ENCODE results near the gene MACROD2. TPM values are rescaled to one million over a fixed set of nuclear protein-coding genes. Genes with fewer than 3 reads are reported as not detected.

The MACROD2 gene
- total and polyA plus RNA-seq, 4 donors = 0.66 to 10.5 (median 3.3) TPM

- Histone ChIP-seq H3K27ac (ENCODE audit: low read depth in 1 of 2, low read length in 2 of 2) (no peak overlapping the region), H3K4me3 (ENCODE audit: low read depth in 1 of 3, low read length in 3 of 3) (no peak overlapping the region), H3K27me3 (ENCODE audit: control insufficient read depth in 4 of 4, insufficient read depth in 4 of 4, low read length in 3 of 4) (no peaks in the 10 kb centered on the region), H3K4me1 (ENCODE audit: control insufficient read depth in 4 of 4, insufficient read depth in 4 of 4, low read length in 3 of 4) (no peaks in the 10 kb centered on the region), H3K9me3 (ENCODE audit: control insufficient read depth in 4 of 4, low read length in 3 of 4) (no peaks in the 10 kb centered on the region), H3K36me3 (ENCODE audit: control insufficient read depth in 4 of 4, insufficient read depth in 3 of 4, low read depth in 1 of 4, low read length in 3 of 4) (no peaks in the 10 kb centered on the region), H3K9ac (ENCODE audit: low read depth in 1 of 2, low read length in 2 of 2) (no peak overlapping the region)
- TF ChIP-seq CTCF (IDR thresholded peaks at IDR 0.05; ENCODE audit: low read depth, low read length, missing input control) = no peak
- TF ChIP-seq ATF3 (IDR thresholded peaks at IDR 0.05) = no peak
- no peak for TF ChIP-seq SP1 (IDR thresholded peaks at IDR 0.05)
- no peak for TF ChIP-seq REST (IDR thresholded peaks at IDR 0.05)
- no peak for TF ChIP-seq HNF4G (IDR thresholded peaks at IDR 0.05)
- TF ChIP-seq TAF1 (conservative IDR thresholded peaks at IDR 0.05) = no peak
- no peak for TF ChIP-seq FOXA2 (IDR thresholded peaks at IDR 0.05)
- DNase-seq (ENCODE audit: low spot score) = no peak
- WGBS = 85% methylated on average over 3 of the region's 3 CpGs
These were observed 1852.8 kb downstream of the MACROD2 start for GRCh38 chr20:15848126-15848525.

- Histone ChIP-seq H3K4me3 (ENCODE audit: low read depth in 1 of 3, low read length in 3 of 3) (no peak overlapping the region), H3K27me3 (ENCODE audit: control insufficient read depth in 4 of 4, insufficient read depth in 4 of 4, low read length in 3 of 4) (no peaks in the 10 kb centered on the region), H3K9ac (ENCODE audit: low read depth in 1 of 2, low read length in 2 of 2) (no peak overlapping the region), H3K9me3 (ENCODE audit: control insufficient read depth in 4 of 4, low read length in 3 of 4) (no peaks in the 10 kb centered on the region), H3K27ac (ENCODE audit: low read depth in 1 of 2, low read length in 2 of 2) (no peak overlapping the region), H3K4me1 (ENCODE audit: control insufficient read depth in 4 of 4, insufficient read depth in 4 of 4, low read length in 3 of 4) (no peaks in the 10 kb centered on the region), H3K36me3 (ENCODE audit: control insufficient read depth in 4 of 4, insufficient read depth in 3 of 4, low read depth in 1 of 4, low read length in 3 of 4) (no peaks in the 10 kb centered on the region)
- WGBS = 79% methylated on average over 12 of the region's 12 CpGs
- no peak for DNase-seq (ENCODE audit: low spot score)
- no peak for TF ChIP-seq NR2F2 (IDR thresholded peaks at IDR 0.05)
- no peak for TF ChIP-seq REST (IDR thresholded peaks at IDR 0.05)
- TF ChIP-seq HNF4A (conservative IDR thresholded peaks at IDR 0.05) = no peak
- TF ChIP-seq HNF4G (IDR thresholded peaks at IDR 0.05) = no peak
- TF ChIP-seq ZBTB33 (IDR thresholded peaks at IDR 0.05) = no peak
- no peak for TF ChIP-seq MAX (IDR thresholded peaks at IDR 0.05)
- no peak for TF ChIP-seq FOXA2 (IDR thresholded peaks at IDR 0.05)
- no peak for TF ChIP-seq SP1 (IDR thresholded peaks at IDR 0.05)
- no peak for TF ChIP-seq CTCF (IDR thresholded peaks at IDR 0.05; ENCODE audit: low read depth, low read length, missing input control)
- TF ChIP-seq YY1 (IDR thresholded peaks at IDR 0.05) = no peak
- TF ChIP-seq RAD21 (IDR thresholded peaks at IDR 0.05) = no peak
- no peak for TF ChIP-seq JUND (IDR thresholded peaks at IDR 0.05)
- no peak for TF ChIP-seq EGR1 (IDR thresholded peaks at IDR 0.05; ENCODE audit: low read depth in 2 of 2)
- no peak for TF ChIP-seq TAF1 (conservative IDR thresholded peaks at IDR 0.05)
- no peak for TF ChIP-seq ATF3 (IDR thresholded peaks at IDR 0.05)
- TF ChIP-seq RXRA (IDR thresholded peaks at IDR 0.05) = no peak
- no peak for TF ChIP-seq GABPA (IDR thresholded peaks at IDR 0.05 in 1 of 2, conservative IDR thresholded peaks at IDR 0.05 in 1 of 2)
These were observed 1853.8 kb downstream of the MACROD2 start for GRCh38 chr20:15848995-15849610.

All from liver (tissue), 9 donors.